ENCODE measurements around the gene NDST3.

NDST3 gene

GRCh38 chr4:118124997-118125396 lies 90.7 kb downstream of the NDST3 start:
- no peak overlapping the region for H3K4me3 ChIP-seq (ENCODE audit: low read depth, low read length)
- no peak for TF ChIP-seq MYC (IDR thresholded peaks at IDR 0.05; ENCODE audit: low read depth, low read length)
- no peak for DNase-seq (ENCODE audit: low read depth)

GRCh38 chr4:118139241-118139640 lies 105.0 kb downstream of the NDST3 start:
- TF ChIP-seq MAX (IDR thresholded peaks at IDR 0.05; ENCODE audit: low read depth, low read length) (no peak), CTCF (IDR thresholded peaks at IDR 0.05; ENCODE audit: low read depth, low read length) (no peak), MYC (IDR thresholded peaks at IDR 0.05; ENCODE audit: low read depth, low read length) (no peak), POLR2A (IDR thresholded peaks at IDR 0.05; ENCODE audit: extremely low read depth, insufficient read length) (no peak)
- no peak overlapping the region for H3K4me3 ChIP-seq (ENCODE audit: low read depth, low read length)
- DNase-seq (ENCODE audit: low read depth), result peak; percentile 33

GRCh38 chr4:118141240-118141639 lies 107.0 kb downstream of the NDST3 start:
- TF ChIP-seq CTCF (IDR thresholded peaks at IDR 0.05; ENCODE audit: low read depth, low read length), result no peak
- TF ChIP-seq MAX (IDR thresholded peaks at IDR 0.05; ENCODE audit: low read depth, low read length), result no peak
- no peak for TF ChIP-seq POLR2A (IDR thresholded peaks at IDR 0.05; ENCODE audit: extremely low read depth, insufficient read length)
- TF ChIP-seq MYC (IDR thresholded peaks at IDR 0.05; ENCODE audit: low read depth, low read length), result no peak
- DNase-seq (ENCODE audit: low read depth), result peak; percentile 16
- no peak overlapping the region for H3K4me3 ChIP-seq (ENCODE audit: low read depth, low read length)

GRCh38 chr4:118154649-118155048 lies 120.4 kb downstream of the NDST3 start:
- DNase-seq (ENCODE audit: low read depth), result no peak
- no peak overlapping the region for H3K4me3 ChIP-seq (ENCODE audit: low read depth, low read length)
- TF ChIP-seq CTCF (IDR thresholded peaks at IDR 0.05; ENCODE audit: low read depth, low read length) (no peak), POLR2A (IDR thresholded peaks at IDR 0.05; ENCODE audit: extremely low read depth, insufficient read length) (no peak), MYC (IDR thresholded peaks at IDR 0.05; ENCODE audit: low read depth, low read length) (no peak)

- no peak for DNase-seq (ENCODE audit: low read depth)
- TF ChIP-seq MAX (IDR thresholded peaks at IDR 0.05; ENCODE audit: low read depth, low read length) (no peak), MYC (IDR thresholded peaks at IDR 0.05; ENCODE audit: low read depth, low read length) (no peak), POLR2A (IDR thresholded peaks at IDR 0.05; ENCODE audit: extremely low read depth, insufficient read length) (no peak), CTCF (IDR thresholded peaks at IDR 0.05; ENCODE audit: low read depth, low read length) (no peak)
- no peak overlapping the region for H3K4me3 ChIP-seq (ENCODE audit: low read depth, low read length)
These were observed 121.2 kb downstream of the NDST3 start for GRCh38 chr4:118155516-118155915.

- TF ChIP-seq MAX (IDR thresholded peaks at IDR 0.05; ENCODE audit: low read depth, low read length) (no peak), POLR2A (IDR thresholded peaks at IDR 0.05; ENCODE audit: extremely low read depth, insufficient read length) (no peak), MYC (IDR thresholded peaks at IDR 0.05; ENCODE audit: low read depth, low read length) (no peak), CTCF (IDR thresholded peaks at IDR 0.05; ENCODE audit: low read depth, low read length) (no peak)
- H3K4me3 ChIP-seq (ENCODE audit: low read depth, low read length), result no peak overlapping the region
- DNase-seq (ENCODE audit: low read depth), result no peak
These were observed 124.6 kb downstream of the NDST3 start for GRCh38 chr4:118158763-118159375.

All from NB4 (cell line).